Measurements from ENCODE around the gene SYNPO.
A peak's percentile ranks its signal among the peaks of the same experiment; 100 is the strongest.

SYNPO gene

GRCh38 chr5:150619359-150620230, 20.9 kb upstream of the SYNPO start:
- Histone ChIP-seq H3K4me1 (ENCODE audit: control insufficient read depth, insufficient read depth, low read length) (peaks cover 68% of the 10 kb centered on the region), H3K36me3 (ENCODE audit: control insufficient read depth, insufficient read depth, low read length) (no peaks in the 10 kb centered on the region), H3K4me3 (ENCODE audit: low read length) (no peak overlapping the region), H3K27me3 (ENCODE audit: control insufficient read depth, insufficient read depth, low read length) (peaks cover 6% of the 10 kb centered on the region), H3K9ac (ENCODE audit: low read length) (no peak overlapping the region), H3K9me3 (ENCODE audit: control insufficient read depth, low read length) (no peaks in the 10 kb centered on the region)

- no peaks in the 10 kb centered on the region for H3K9me3 ChIP-seq (ENCODE audit: control insufficient read depth, low read length)
- H3K9ac ChIP-seq (ENCODE audit: low read length): no peak overlapping the region
- H3K4me1 ChIP-seq (ENCODE audit: control insufficient read depth, insufficient read depth, low read length): peaks cover 66% of the 10 kb centered on the region
- peaks cover 6% of the 10 kb centered on the region for H3K27me3 ChIP-seq (ENCODE audit: control insufficient read depth, insufficient read depth, low read length)
- H3K36me3 ChIP-seq (ENCODE audit: control insufficient read depth, insufficient read depth, low read length): no peaks in the 10 kb centered on the region
- H3K4me3 ChIP-seq (ENCODE audit: low read length): no peak overlapping the region
These were observed 19.2 kb upstream of the SYNPO start for GRCh38 chr5:150621301-150621700.

GRCh38 chr5:150622157-150622556, 18.3 kb upstream of the SYNPO start:
- H3K4me3 ChIP-seq (ENCODE audit: low read length): no peak overlapping the region
- H3K9me3 ChIP-seq (ENCODE audit: control insufficient read depth, low read length): no peaks in the 10 kb centered on the region
- no peaks in the 10 kb centered on the region for H3K36me3 ChIP-seq (ENCODE audit: control insufficient read depth, insufficient read depth, low read length)
- no peak overlapping the region for H3K9ac ChIP-seq (ENCODE audit: low read length)
- H3K27me3 ChIP-seq (ENCODE audit: control insufficient read depth, insufficient read depth, low read length): peaks cover 6% of the 10 kb centered on the region
- H3K4me1 ChIP-seq (ENCODE audit: control insufficient read depth, insufficient read depth, low read length): peaks cover 66% of the 10 kb centered on the region

GRCh38 chr5:150623152-150623877, 17.1 kb upstream of the SYNPO start:
- no peak overlapping the region for H3K4me3 ChIP-seq (ENCODE audit: low read length)
- peaks cover 66% of the 10 kb centered on the region for H3K4me1 ChIP-seq (ENCODE audit: control insufficient read depth, insufficient read depth, low read length)

GRCh38 chr5:150623878-150624216, 16.6 kb upstream of the SYNPO start:
- no peaks in the 10 kb centered on the region for H3K9me3 ChIP-seq (ENCODE audit: control insufficient read depth, low read length)
- H3K9ac ChIP-seq (ENCODE audit: low read length): no peak overlapping the region
- H3K27me3 ChIP-seq (ENCODE audit: control insufficient read depth, insufficient read depth, low read length): peaks cover 6% of the 10 kb centered on the region
- peaks cover 66% of the 10 kb centered on the region for H3K4me1 ChIP-seq (ENCODE audit: control insufficient read depth, insufficient read depth, low read length)
- H3K36me3 ChIP-seq (ENCODE audit: control insufficient read depth, insufficient read depth, low read length): no peaks in the 10 kb centered on the region
- no peak overlapping the region for H3K4me3 ChIP-seq (ENCODE audit: low read length)

More at GRCh38 chr5:150623152-150623877, 17.1 kb upstream of the SYNPO start:
- peaks cover 6% of the 10 kb centered on the region for H3K27me3 ChIP-seq (ENCODE audit: control insufficient read depth, insufficient read depth, low read length)
- no peak overlapping the region for H3K9ac ChIP-seq (ENCODE audit: low read length)
- no peaks in the 10 kb centered on the region for H3K9me3 ChIP-seq (ENCODE audit: control insufficient read depth, low read length)
- H3K36me3 ChIP-seq (ENCODE audit: control insufficient read depth, insufficient read depth, low read length): no peaks in the 10 kb centered on the region

- peaks cover 6% of the 10 kb centered on the region for H3K27me3 ChIP-seq (ENCODE audit: control insufficient read depth, insufficient read depth, low read length)
- H3K4me3 ChIP-seq (ENCODE audit: low read length): peak overlapping the region; percentile 84
- no peaks in the 10 kb centered on the region for H3K36me3 ChIP-seq (ENCODE audit: control insufficient read depth, insufficient read depth, low read length)
- peaks cover 61% of the 10 kb centered on the region for H3K4me1 ChIP-seq (ENCODE audit: control insufficient read depth, insufficient read depth, low read length)
- H3K9ac ChIP-seq (ENCODE audit: low read length): peak overlapping the region; percentile 92
- H3K9me3 ChIP-seq (ENCODE audit: control insufficient read depth, low read length): no peaks in the 10 kb centered on the region
These were observed 15.9 kb upstream of the SYNPO start for GRCh38 chr5:150624334-150625163.

- peaks cover 6% of the 10 kb centered on the region for H3K27me3 ChIP-seq (ENCODE audit: control insufficient read depth, insufficient read depth, low read length)
- peak overlapping the region; percentile 92 for H3K9ac ChIP-seq (ENCODE audit: low read length)
- peak overlapping the region; percentile 84 for H3K4me3 ChIP-seq (ENCODE audit: low read length)
- peaks cover 61% of the 10 kb centered on the region for H3K4me1 ChIP-seq (ENCODE audit: control insufficient read depth, insufficient read depth, low read length)
- no peaks in the 10 kb centered on the region for H3K9me3 ChIP-seq (ENCODE audit: control insufficient read depth, low read length)
- no peaks in the 10 kb centered on the region for H3K36me3 ChIP-seq (ENCODE audit: control insufficient read depth, insufficient read depth, low read length)
These were observed 15.3 kb upstream of the SYNPO start for GRCh38 chr5:150625164-150625535.

GRCh38 chr5:150625831-150626746, 14.4 kb upstream of the SYNPO start:
- H3K9me3 ChIP-seq (ENCODE audit: control insufficient read depth, low read length): no peaks in the 10 kb centered on the region
- H3K4me1 ChIP-seq (ENCODE audit: control insufficient read depth, insufficient read depth, low read length): peaks cover 66% of the 10 kb centered on the region
- no peaks in the 10 kb centered on the region for H3K36me3 ChIP-seq (ENCODE audit: control insufficient read depth, insufficient read depth, low read length)
- H3K27me3 ChIP-seq (ENCODE audit: control insufficient read depth, insufficient read depth, low read length): peaks cover 6% of the 10 kb centered on the region
- H3K4me3 ChIP-seq (ENCODE audit: low read length): peak overlapping the region; percentile 21
- peak overlapping the region; percentile 92 for H3K9ac ChIP-seq (ENCODE audit: low read length)

GRCh38 chr5:150626853-150627276, 13.6 kb upstream of the SYNPO start:
- Histone ChIP-seq H3K36me3 (ENCODE audit: control insufficient read depth, insufficient read depth, low read length) (no peaks in the 10 kb centered on the region), H3K9ac (ENCODE audit: low read length) (peak overlapping the region; percentile 92), H3K9me3 (ENCODE audit: control insufficient read depth, low read length) (no peaks in the 10 kb centered on the region), H3K4me3 (ENCODE audit: low read length) (peak overlapping the region; percentile 21), H3K4me1 (ENCODE audit: control insufficient read depth, insufficient read depth, low read length) (peaks cover 66% of the 10 kb centered on the region), H3K27me3 (ENCODE audit: control insufficient read depth, insufficient read depth, low read length) (peaks cover 6% of the 10 kb centered on the region)

- peak overlapping the region; percentile 30 for H3K9ac ChIP-seq (ENCODE audit: low read length)
- peaks cover 6% of the 10 kb centered on the region for H3K27me3 ChIP-seq (ENCODE audit: control insufficient read depth, insufficient read depth, low read length)
- peaks cover 59% of the 10 kb centered on the region for H3K4me1 ChIP-seq (ENCODE audit: control insufficient read depth, insufficient read depth, low read length)
- no peaks in the 10 kb centered on the region for H3K9me3 ChIP-seq (ENCODE audit: control insufficient read depth, low read length)
- no peak overlapping the region for H3K4me3 ChIP-seq (ENCODE audit: low read length)
- no peaks in the 10 kb centered on the region for H3K36me3 ChIP-seq (ENCODE audit: control insufficient read depth, insufficient read depth, low read length)
These were observed 12.5 kb upstream of the SYNPO start for GRCh38 chr5:150627731-150628545.

Measured in mucosa of stomach (tissue), 1 donor.